Gastrocnemius medialis (tissue), 4 donors: ENCODE data around the gene KRTAP5-11.
"Not testable (repeated sequence)": the region's sequence is repeated elsewhere in the genome, so short reads cannot be mapped to it uniquely, and the experiment has no call there.

Source experiments
- CTCF ChIP-seq, 5 experiments: fragments of 450-650 bp in 3 of 5; fragments of 200-600 bp in 2 of 5; sonication (generic) in 2 of 5; IDR thresholded peaks in 4 of 5; conservative IDR thresholded peaks in 1 of 5; 1 replicate in 4 of 5; 2 replicates in 1 of 5; pipeline ENCODE4 v1.5.1; 2016 to 2019; ENCODE audit warnings: antibody characterized with exemption in 5 of 5, mild to moderate bottlenecking in 3 of 5, moderate library complexity in 3 of 5
- POLR2A ChIP-seq, 2 donors: fragments of 450-650 bp; IDR thresholded peaks; one replicate each; pipeline ENCODE4 v1.6.1; 2017; ENCODE audit warnings: antibody characterized with exemption in 2 of 2, mild to moderate bottlenecking in 2 of 2, moderate library complexity in 2 of 2

- not testable (repeated sequence) for TF ChIP-seq CTCF (IDR thresholded peaks at IDR 0.05 in 4 of 5, conservative IDR thresholded peaks at IDR 0.05 in 1 of 5); POLR2A (IDR thresholded peaks at IDR 0.05)
These were observed 6.3 kb upstream of the KRTAP5-11 start for GRCh38 chr11:71588822-71589545.
